Smooth muscle cell (in vitro differentiated cells): ENCODE results near the gene IL4I1. TPM values are rescaled to one million over a fixed set of nuclear protein-coding genes. Genes with fewer than 3 reads are reported as not detected.

Experiments
- DNase-seq: peaks from one replicate; lab custom pipeline; 2025; ENCODE audit not compliant: unreplicated experiment; lab: John Stamatoyannopoulos, UW
- H2AFZ ChIP-seq: fragments of 200-600 bp; sonication (generic); 2 replicates; pipeline ENCODE4 v1.6.0; 2016; ENCODE audit warnings: antibody characterized with exemption, low read depth, mild to moderate bottlenecking
- H3F3A ChIP-seq: fragments of 200-600 bp; sonication (generic); 2 replicates; pipeline ENCODE4 v1.6.0; 2017; ENCODE audit warnings: antibody characterized with exemption, low read depth
- H3K27ac ChIP-seq: fragments of 200-600 bp; sonication (generic); 2 replicates; pipeline ENCODE4 v1.5.1; 2016; ENCODE audit warnings: low read depth, mild to moderate bottlenecking
- H3K27me3 ChIP-seq: fragments of 200-600 bp; sonication (generic); 2 replicates; pipeline ENCODE4 v1.6.1; 2016; ENCODE audit warnings: low read depth, mild to moderate bottlenecking
- H3K36me3 ChIP-seq: fragments of 200-600 bp; sonication (generic); 2 replicates; pipeline ENCODE4 v1.5.1; 2016; ENCODE audit warnings: low read depth
- H3K4me1 ChIP-seq: fragments of 200-600 bp; sonication (generic); 2 replicates; pipeline ENCODE4 v1.5.1; 2016; ENCODE audit warnings: low read depth
- H3K4me2 ChIP-seq: fragments of 200-600 bp; sonication (generic); 2 replicates; pipeline ENCODE4 v1.6.0; 2016; ENCODE audit warnings: mild to moderate bottlenecking
- H3K4me3 ChIP-seq: fragments of 200-600 bp; sonication (generic); 2 replicates; pipeline ENCODE4 v1.5.1; 2016; ENCODE audit warnings: mild to moderate bottlenecking
- H3K79me2 ChIP-seq: fragments of 200-600 bp; sonication (generic); 2 replicates; pipeline ENCODE4 v1.6.0; 2016; ENCODE audit warnings: low read depth, mild to moderate bottlenecking
- H3K9ac ChIP-seq: fragments of 200-600 bp; sonication (generic); 2 replicates; pipeline ENCODE4 v1.6.0; 2016; ENCODE audit warnings: low read depth
- H3K9me3 ChIP-seq: fragments of 200-600 bp; sonication (generic); replicated peaks from 2 replicates; pipeline ENCODE4 v1.5.1; 2016; ENCODE audit warnings: low read depth
- H4K20me1 ChIP-seq: fragments of 200-600 bp; sonication (generic); 2 replicates; pipeline ENCODE4 v1.6.0; 2016; ENCODE audit warnings: low read depth
- CTCF ChIP-seq: fragments of 200-600 bp; sonication (generic); IDR thresholded peaks from 2 replicates; pipeline ENCODE4 v1.5.1; 2017; ENCODE audit warnings: borderline replicate concordance, mild to moderate bottlenecking, antibody characterized with exemption; ENCODE audit not compliant: insufficient read depth, poor library complexity, severe bottlenecking
- whole genome bisulfite sequencing: methylation state at CpG from one replicate; pipeline ENCODE4 v1.1.7; 2016; ENCODE audit warnings: low lambda C conversion rate; 5-methylcytosine and 5-hydroxymethylcytosine counted together
- polyA plus RNA-seq: library from polyadenylated mRNA; unstranded; fragments of >200 nt; fragmentation: Nextera tagmentation; extraction: Ambion mirVana; gene quantifications from 2 replicates; pipeline ENCODE4 v1.2.1, GENCODE V29; 2016
- total RNA-seq: library from RNA; depleted of rRNA; stranded (reverse); fragments of >200 nt; gene quantifications from 2 replicates; pipeline ENCODE4 v1.2.3, GENCODE V29; 2014

The IL4I1 gene
- total and polyA plus RNA-seq, 2 experiments from 2014 or later = 1.3 TPM; not detected in 1

DNA sequence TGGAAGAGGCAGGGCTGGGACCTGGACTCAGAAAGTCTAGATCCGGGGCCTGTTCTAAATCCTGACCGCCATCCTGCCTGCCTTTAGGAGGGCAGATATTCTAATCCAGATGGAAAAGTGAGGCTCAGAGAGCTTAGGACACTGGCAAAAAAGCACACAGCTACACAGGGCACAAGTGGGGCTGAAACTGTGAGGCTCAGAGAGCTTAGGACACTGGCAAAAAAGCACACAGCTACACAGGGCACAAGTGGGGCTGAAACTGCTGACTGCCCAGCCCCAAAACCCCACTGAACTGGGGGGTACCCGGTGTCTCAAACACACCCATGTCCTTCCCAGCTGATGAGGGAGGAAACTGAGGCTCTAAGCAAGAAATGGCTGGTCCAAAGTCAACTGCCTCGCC lies 21.5 kb downstream of the IL4I1 start:
- peaks cover 17% of the 10 kb centered on the region for H3K4me1 ChIP-seq
- no peak for DNase-seq
- H3K9ac ChIP-seq = peak overlapping the region; percentile 95
- no peak for TF ChIP-seq CTCF
- H3K9me3 ChIP-seq = no peaks in the 10 kb centered on the region
- H3K4me2 ChIP-seq = peak overlapping the region; percentile 96
- H3K36me3 ChIP-seq = no peaks in the 10 kb centered on the region
- H3K27ac ChIP-seq = peak overlapping the region; percentile 96
- peak overlapping the region; percentile 72 for H3K4me3 ChIP-seq
- 91% methylated on average over 4 of the region's 4 CpGs for WGBS
- H3K27me3 ChIP-seq = no peaks in the 10 kb centered on the region
- H4K20me1 ChIP-seq = peaks cover 5% of the 10 kb centered on the region
- peaks cover 3% of the 10 kb centered on the region for H3F3A ChIP-seq
- peaks cover 25% of the 10 kb centered on the region for H3K79me2 ChIP-seq
- no peak overlapping the region for H2AFZ ChIP-seq

- Histone ChIP-seq H3K4me1 (peaks cover 19% of the 10 kb centered on the region), H2AFZ (no peak overlapping the region), H3K4me3 (no peak overlapping the region), H3K79me2 (peaks cover 25% of the 10 kb centered on the region), H3K9me3 (no peaks in the 10 kb centered on the region), H3K4me2 (no peak overlapping the region), H4K20me1 (peaks cover 5% of the 10 kb centered on the region), H3K36me3 (no peaks in the 10 kb centered on the region), H3K27ac (no peak overlapping the region), H3F3A (peaks cover 3% of the 10 kb centered on the region), H3K27me3 (no peaks in the 10 kb centered on the region), H3K9ac (no peak overlapping the region)
- DNase-seq = no peak
- 94% methylated on average over 11 of the region's 11 CpGs for WGBS
- no peak for TF ChIP-seq CTCF
Observed at GRCh38 chr19:49874503-49875157, 22.1 kb downstream of the IL4I1 start.

- Histone ChIP-seq H3K36me3 (no peaks in the 10 kb centered on the region), H3K27ac (no peak overlapping the region), H3K79me2 (peaks cover 25% of the 10 kb centered on the region), H3K27me3 (no peaks in the 10 kb centered on the region), H3K4me3 (no peak overlapping the region), H2AFZ (no peak overlapping the region), H4K20me1 (peaks cover 5% of the 10 kb centered on the region), H3K4me2 (no peak overlapping the region), H3K9ac (no peak overlapping the region), H3F3A (peaks cover 3% of the 10 kb centered on the region), H3K4me1 (peaks cover 19% of the 10 kb centered on the region), H3K9me3 (no peaks in the 10 kb centered on the region)
- no peak for TF ChIP-seq CTCF
- no peak for DNase-seq
- 90% methylated on average over 10 of the region's 10 CpGs for WGBS
Observed at GRCh38 chr19:49873834-49874233, 22.9 kb downstream of the IL4I1 start.

DNA sequence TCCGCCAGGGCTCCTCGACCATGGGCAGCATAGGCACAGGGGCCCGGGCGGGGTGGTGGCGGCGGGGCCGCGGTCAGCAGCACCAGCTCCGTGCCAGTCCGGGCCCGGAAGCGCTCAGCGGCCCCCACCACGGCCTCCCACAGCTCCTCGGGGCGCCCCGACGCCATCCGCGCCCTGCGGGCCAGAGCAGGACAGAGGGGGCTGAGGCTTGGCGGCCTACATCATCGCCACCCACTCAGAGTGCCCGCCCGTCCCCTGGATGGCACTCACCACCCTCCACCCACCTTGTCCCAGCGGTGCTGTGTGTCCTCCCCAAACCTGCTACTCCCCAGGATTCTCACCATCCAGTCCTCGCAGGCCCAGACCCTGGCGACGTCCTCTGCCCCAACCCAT lies 23.6 kb downstream of the IL4I1 start:
- H3K4me2 ChIP-seq = no peak overlapping the region

More for the DNA sequence above, 23.6 kb downstream of the IL4I1 start:
- no peak for DNase-seq
- Histone ChIP-seq H3K27ac (no peak overlapping the region), H3K4me1 (peaks cover 14% of the 10 kb centered on the region), H3K9ac (no peak overlapping the region), H3K9me3 (no peaks in the 10 kb centered on the region), H3K79me2 (peaks cover 25% of the 10 kb centered on the region), H3K4me3 (no peak overlapping the region), H4K20me1 (no peaks in the 10 kb centered on the region), H3K36me3 (no peaks in the 10 kb centered on the region), H3F3A (peaks cover 6% of the 10 kb centered on the region), H3K27me3 (no peaks in the 10 kb centered on the region), H2AFZ (no peak overlapping the region)
- TF ChIP-seq CTCF = no peak
- 95% methylated on average over 16 of the region's 29 CpGs for WGBS
